HG03432 (cell line): ENCODE results near the gene DYNLT2B.
"Not testable (repeated sequence)": the region's sequence is repeated elsewhere in the genome, so short reads cannot be mapped to it uniquely, and the experiment has no call there.

Experiments used
- ATAC-seq: cut with Tn5 transposase; IDR thresholded peaks from one replicate; pipeline ENCODE4 v1.9.1; 2021; ENCODE audit warnings: mild to moderate bottlenecking, moderate library complexity; ENCODE audit not compliant: unreplicated experiment

Gene DYNLT2B

DNA sequence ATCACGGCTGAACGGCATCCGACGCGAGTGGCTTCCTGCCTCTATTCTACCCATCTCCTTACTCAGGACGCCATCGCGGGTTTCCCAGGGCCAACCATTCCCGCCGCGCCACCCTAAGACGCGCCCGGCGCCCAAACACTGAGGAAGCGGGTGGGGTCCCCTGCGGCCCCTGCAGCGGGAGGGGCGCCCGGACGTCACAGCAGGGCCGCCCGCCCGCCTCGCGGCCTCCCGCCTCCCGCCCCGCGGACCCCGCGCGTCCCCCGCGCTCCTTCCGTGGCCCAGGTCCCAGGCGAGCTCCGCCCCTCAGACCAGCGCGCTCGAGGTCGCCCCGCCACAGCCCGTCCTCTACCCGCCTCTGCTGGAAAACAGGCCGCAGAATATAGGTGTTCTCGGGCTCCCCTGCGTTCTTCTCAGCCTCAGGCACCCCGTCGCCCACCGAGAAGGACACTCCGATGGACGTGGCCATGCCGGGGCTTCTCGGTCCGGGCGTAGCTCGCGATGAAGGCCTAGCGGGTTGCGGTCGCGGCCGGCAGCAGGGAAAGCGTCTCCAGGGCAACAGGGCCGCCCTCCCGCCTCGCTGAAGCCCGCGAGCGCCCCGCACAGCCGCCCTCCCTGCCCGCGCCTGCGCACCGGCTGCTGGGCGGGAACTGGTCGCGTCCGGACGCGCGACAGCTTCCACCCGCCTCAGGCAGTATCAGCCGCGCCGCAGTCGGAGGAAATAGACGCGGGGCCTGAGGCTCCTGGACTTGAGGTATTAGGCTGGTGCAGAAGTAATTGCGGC lies at the start of gene DYNLT2B:
TSS of gene DYNLT2B (minus strand) at position 554 of the 781 bp plus-strand sequence. CDS start at position 466, 88 bp downstream.
- peak; percentile 87 for ATAC-seq

GRCh38 chr3:196365736-196366135 lies 47.7 kb upstream of the DYNLT2B start:
- no peak for ATAC-seq

DNA sequence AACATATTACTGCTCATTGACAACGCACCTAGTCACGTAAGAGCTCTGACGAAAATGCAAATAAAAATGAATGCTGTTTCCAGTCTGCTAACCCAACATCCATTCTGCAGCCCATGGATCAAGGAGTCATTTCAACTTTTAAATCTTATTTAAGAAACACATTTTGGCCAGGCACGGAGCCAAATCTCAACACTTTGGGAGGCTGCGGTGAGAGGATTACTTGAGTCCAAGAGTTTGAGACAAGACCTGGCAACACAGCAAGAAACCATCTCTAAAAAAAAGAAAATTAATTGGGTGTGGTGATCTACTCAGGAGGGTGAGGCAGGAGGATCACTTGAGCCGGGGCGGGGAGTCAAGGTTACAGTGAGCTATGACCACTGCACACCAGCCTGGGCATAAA lies 42.5 kb upstream of the DYNLT2B start:
- no peak for ATAC-seq

DNA sequence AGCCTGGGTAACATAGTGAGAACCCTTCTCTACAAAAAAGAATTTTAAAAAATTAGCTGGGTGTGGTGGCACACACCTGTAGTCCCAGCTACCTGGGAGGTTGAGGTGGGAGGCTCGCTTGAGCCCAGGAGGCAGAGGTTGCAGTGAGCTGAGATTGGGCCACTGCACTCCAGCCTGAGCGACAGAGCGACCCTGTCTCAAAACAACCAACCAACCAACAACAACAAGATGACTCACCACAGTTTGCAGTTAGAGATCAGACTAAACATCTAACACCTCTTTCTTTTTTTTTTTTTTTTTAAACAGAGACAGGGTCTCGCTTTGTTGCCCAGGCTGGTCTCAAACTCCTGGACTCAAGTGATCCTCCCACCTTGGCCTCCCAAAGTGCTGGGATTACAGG lies 40.5 kb upstream of the DYNLT2B start:
- not testable (repeated sequence) for ATAC-seq

DNA sequence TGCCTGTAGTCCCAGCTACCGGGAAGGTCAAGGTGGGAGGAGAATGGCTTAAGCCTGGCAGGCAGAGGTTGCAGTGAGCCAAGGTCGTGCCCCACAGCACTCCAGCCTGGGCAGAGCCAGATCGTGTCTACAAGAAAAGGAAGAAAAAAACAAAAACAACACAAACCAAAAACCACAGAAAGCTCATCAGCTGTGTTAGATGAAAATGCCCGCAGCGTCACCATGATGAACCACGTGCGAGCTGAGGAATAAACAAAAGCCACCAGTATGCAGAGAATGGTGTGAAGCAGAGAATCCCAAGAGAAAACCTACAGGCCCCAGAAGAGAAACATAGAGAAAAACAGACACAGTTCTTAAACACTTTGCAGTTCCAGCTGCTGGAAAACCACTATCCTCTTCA lies 39.9 kb upstream of the DYNLT2B start:
- no peak for ATAC-seq

GRCh38 chr3:196356556-196356955 lies 38.5 kb upstream of the DYNLT2B start:
- ATAC-seq = no peak

- ATAC-seq = no peak
Observed at GRCh38 chr3:196355668-196356067, 37.6 kb upstream of the DYNLT2B start.

GRCh38 chr3:196354132-196354531 lies 36.1 kb upstream of the DYNLT2B start:
- no peak for ATAC-seq

- no peak for ATAC-seq
Observed at GRCh38 chr3:196351541-196351940, 33.5 kb upstream of the DYNLT2B start.

- no peak for ATAC-seq
Observed at GRCh38 chr3:196350067-196350466, 32.0 kb upstream of the DYNLT2B start.

- no peak for ATAC-seq
Observed at GRCh38 chr3:196348698-196349097, 30.7 kb upstream of the DYNLT2B start.

DNA sequence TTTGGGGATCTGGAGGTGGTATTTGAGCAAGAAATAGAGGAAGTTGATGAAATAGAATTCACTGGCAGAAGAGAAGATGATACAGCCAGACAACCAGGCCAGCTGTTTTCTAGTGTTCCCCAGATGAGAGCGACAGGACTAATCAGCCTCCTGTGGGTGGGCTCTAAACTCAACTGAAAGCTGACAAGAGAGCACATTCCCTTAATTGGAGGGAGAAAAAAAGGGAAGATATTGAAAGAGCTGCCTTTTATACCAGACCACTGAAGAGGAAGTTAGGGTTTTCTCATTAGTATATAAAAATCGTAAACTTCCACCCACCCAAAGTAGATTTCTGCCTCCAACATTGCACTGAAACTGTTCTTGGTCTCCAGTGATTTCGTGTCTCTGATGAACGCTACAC lies 26.6 kb upstream of the DYNLT2B start:
- ATAC-seq = no peak

GRCh38 chr3:196343917-196344316 lies 25.9 kb upstream of the DYNLT2B start:
- ATAC-seq = not testable (repeated sequence)

DNA sequence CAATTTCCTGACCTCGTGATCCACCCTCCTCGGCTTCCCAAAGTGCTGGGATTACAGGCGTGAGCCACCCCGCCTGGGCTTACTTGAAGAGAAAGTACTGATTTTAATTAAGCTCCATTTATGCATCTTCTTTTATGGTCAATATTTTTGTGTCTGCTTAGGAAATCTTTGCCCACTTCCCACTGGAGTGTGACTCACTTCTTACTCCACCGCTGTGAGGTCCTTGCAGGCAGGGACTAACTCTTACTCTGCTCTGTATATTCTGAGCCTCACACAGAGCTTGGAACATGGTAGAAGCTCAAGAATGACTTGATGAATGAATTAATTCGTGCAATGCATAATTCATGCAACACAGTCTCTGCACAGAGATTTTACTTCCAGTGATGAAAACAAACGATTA lies 23.1 kb upstream of the DYNLT2B start:
- no peak for ATAC-seq

DNA sequence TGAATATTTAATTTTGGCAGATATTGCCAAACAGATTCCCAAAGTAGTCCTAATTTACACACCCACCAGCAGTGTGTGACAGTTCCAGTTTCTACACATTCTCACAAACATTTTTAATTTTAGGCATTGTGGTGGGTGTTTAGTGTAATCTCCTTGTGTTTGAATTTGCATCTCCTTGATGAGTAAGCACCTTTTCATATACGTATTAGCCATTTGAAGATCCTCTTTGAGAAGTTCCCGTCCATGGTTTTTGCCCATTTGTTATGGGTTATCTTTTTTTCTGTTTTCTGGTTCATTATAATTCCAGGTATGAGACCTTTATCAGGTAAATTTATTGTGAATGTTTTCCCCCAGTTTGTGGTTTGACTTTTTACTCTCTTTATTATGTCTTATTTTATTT lies 22.4 kb upstream of the DYNLT2B start:
- no peak for ATAC-seq

- ATAC-seq = no peak
Observed at GRCh38 chr3:196339493-196340254, 21.6 kb upstream of the DYNLT2B start.

- no peak for ATAC-seq
Observed at GRCh38 chr3:196339044-196339443, 21.0 kb upstream of the DYNLT2B start.

GRCh38 chr3:196336319-196337145 lies 18.5 kb upstream of the DYNLT2B start:
- no peak for ATAC-seq

DNA sequence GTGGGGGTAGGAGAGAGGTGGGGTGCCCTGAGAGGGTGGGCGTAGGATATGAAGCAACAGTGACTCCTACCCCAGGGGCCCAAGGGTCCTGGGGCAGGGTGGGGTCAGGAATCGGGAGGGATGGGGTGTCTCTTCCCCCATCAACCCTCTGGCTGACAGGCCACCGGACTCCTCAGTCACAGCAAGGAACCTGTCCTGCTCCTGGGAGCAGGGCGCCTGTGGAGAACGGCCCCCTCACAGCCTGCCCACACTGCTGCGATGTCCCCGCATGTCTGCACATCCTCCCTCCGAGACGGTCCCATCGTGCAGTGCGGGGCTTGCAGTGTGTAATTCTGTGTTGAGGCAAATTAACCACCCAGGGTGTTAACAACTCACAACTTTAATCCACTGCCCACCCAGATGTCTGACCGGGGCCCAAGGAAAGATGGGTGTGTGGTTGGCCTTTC lies 17.5 kb upstream of the DYNLT2B start:
- ATAC-seq = no peak

DNA sequence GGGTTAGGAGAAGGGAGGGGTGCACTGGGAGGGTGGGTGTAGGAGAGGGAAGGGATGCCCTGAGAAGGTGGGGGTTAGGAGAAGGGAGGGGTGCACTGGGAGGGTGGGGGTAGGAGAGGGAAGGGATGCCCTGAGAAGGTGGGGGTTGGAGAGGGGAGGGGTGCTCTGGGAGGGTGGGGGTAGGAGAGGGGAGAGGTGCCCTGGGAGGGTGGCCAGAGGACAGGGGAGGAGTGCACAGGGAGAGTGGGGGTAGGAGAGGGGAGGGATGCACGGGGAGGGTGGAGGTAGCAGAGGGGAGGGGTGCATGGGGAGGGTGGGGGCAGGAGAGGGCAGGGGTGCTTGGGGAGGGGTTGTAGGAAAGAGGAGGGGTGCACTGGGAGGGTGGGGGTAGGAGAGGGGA lies 16.9 kb upstream of the DYNLT2B start:
- no peak for ATAC-seq

DNA sequence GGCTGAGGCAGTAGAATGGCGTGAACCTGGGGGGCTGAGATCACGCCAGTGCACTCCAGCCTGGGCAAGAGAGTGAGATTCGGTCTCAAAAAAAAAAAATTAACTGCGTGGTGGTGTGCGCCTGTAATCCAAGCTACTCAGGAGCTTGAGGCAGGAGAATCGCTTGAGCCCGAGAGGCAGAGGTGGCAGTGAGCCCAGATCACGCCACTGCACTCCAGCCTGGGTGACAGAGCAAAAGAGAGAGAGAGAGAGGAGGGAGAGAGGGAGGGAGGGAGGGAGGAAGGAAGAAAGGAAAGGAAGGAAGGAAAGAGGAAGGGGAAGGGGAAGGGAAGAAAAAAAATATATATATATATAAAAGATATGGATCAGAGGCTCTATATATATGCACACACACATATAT lies 14.1 kb upstream of the DYNLT2B start:
- ATAC-seq = no peak
